IPS-15b (cell line): ENCODE measurements around the gene GRM2.

Experiments used
- H3K27me3 ChIP-seq: one replicate; pipeline ENCODE4 v1.6.1; 2013; ENCODE audit warnings: low read length; ENCODE audit not compliant: control insufficient read depth, insufficient read depth
- H3K36me3 ChIP-seq: one replicate; pipeline ENCODE4 v1.6.1; 2013; ENCODE audit warnings: low read length; ENCODE audit not compliant: control insufficient read depth, insufficient read depth
- H3K4me1 ChIP-seq: one replicate; pipeline ENCODE4 v1.6.1; 2013; ENCODE audit warnings: mild to moderate bottlenecking, low read length; ENCODE audit not compliant: control insufficient read depth, insufficient read depth
- H3K4me3 ChIP-seq: one replicate; pipeline ENCODE4 v1.5.1; 2013; ENCODE audit warnings: low read depth, low read length
- H3K9ac ChIP-seq: one replicate; pipeline ENCODE4 v1.6.1; 2013; ENCODE audit warnings: low read depth, mild to moderate bottlenecking, low read length
- H3K9me3 ChIP-seq: one replicate; pipeline ENCODE4 v1.6.1; 2013; ENCODE audit warnings: mild to moderate bottlenecking, low read length; ENCODE audit not compliant: control insufficient read depth, insufficient read depth

Gene GRM2

DNA sequence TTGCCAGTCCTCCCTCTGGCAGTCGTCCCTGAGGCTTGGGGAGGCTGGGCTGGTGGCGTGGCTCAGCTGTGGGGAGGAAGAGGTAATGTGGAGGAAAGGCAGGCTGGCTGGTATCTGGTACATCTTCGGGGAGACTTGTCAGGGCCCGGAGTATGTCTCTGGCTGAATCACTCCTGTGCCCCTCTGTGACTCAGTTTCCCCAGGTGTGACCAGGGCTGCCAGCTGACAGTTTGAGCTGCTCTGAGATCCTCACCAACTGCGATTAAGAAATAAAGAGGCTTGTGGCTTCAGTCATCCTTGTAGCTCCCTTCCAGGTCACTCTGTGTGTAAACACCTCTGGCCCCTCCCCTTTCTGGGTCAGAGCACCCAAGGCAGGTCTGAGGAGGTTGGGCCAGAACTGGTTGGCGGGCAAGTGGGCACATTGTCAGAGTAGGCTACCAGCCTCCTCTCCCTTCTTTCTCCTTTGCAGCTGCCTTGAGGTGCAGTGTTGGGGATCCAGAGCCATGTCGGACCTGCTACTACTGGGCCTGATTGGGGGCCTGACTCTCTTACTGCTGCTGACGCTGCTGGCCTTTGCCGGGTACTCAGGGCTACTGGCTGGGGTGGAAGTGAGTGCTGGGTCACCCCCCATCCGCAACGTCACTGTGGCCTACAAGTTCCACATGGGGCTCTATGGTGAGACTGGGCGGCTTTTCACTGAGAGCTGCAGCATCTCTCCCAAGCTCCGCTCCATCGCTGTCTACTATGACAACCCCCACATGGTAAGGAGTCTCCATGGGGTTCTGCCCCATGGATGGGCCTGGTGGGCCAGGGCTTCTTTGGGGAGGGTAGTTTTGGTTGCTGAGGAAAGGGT, 32.8 kb upstream of the GRM2 start:
- H3K9me3 ChIP-seq = no peaks in the 10 kb centered on the region
- H3K4me1 ChIP-seq = peaks cover 8% of the 10 kb centered on the region
- H3K27me3 ChIP-seq = peaks cover 2% of the 10 kb centered on the region
- H3K9ac ChIP-seq = no peak overlapping the region
- no peak overlapping the region for H3K4me3 ChIP-seq
- H3K36me3 ChIP-seq = no peaks in the 10 kb centered on the region

DNA sequence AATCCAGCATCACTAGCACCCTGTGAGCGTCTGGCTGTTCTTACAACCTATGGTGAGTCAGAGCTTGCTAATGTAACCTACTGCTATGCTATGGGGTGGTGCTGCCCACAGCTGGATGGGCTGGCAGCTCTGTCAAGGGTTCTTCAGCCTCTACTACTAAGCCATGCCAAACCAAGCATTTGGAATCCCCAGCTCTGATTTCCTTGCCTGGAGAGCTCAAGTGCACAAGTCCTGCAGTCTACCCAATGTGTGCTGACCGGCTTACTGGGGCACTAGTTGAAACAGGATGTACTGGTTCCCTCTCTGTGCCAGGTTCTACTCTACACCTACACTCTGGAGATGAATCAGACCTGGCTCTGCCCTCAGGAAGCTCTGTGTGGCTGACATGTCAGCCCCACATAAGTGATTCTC, 31.7 kb upstream of the GRM2 start:
- peaks cover 2% of the 10 kb centered on the region for H3K27me3 ChIP-seq
- no peak overlapping the region for H3K4me3 ChIP-seq
- no peaks in the 10 kb centered on the region for H3K9me3 ChIP-seq
- peaks cover 8% of the 10 kb centered on the region for H3K4me1 ChIP-seq
- H3K36me3 ChIP-seq = no peaks in the 10 kb centered on the region
- no peak overlapping the region for H3K9ac ChIP-seq

DNA sequence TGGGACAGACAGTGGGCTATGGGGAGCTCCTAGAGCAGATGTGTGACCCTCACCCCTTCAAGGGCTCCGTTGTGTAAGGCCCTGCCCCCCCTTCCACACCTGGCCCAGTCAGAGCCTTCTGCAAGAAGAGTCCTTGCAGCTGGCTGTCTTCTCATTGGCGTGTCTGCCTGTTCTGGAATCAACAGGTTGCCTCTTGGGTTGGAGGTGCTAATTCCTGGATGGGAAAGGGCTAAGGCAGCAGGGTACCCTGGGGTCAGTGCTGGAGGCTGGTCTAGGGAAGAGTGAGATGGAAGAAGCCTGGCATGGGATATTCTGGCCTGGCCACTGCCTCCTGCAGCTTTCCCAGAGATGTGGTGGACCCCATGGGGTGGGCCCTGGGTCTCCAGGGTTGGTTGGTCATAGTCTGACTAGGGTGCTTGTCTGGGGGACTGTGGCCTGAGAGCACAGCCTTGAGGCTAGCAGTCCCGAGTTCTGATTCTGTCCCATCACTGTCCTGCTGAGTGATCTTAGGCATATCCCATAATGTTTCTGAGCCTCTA, 30.7 kb upstream of the GRM2 start:
- Histone ChIP-seq H3K9ac (no peak overlapping the region), H3K36me3 (no peaks in the 10 kb centered on the region), H3K4me3 (no peak overlapping the region), H3K4me1 (peaks cover 4% of the 10 kb centered on the region), H3K27me3 (peaks cover 2% of the 10 kb centered on the region), H3K9me3 (no peaks in the 10 kb centered on the region)

DNA sequence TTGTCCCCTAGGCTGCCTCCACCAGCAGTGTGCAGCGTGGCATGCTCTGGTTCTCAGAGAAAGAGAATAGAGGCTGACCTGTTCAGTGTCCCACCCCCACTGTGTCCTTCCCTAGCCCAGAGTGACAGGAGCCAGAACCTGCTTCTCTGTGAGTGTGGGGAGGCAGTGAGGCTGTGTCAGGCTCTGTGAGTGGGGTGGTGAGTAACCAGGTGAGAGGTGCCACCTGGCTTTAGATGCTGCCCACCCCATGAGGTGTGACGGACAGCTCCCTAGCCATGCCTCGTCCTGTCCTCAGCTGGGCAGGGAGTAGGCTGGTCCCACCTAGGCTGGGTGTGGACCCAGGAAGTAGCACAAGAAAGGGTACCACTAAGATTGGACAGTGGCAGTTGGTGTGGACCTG, 29.5 kb upstream of the GRM2 start:
- Histone ChIP-seq H3K36me3 (no peaks in the 10 kb centered on the region), H3K27me3 (peaks cover under 1% of the 10 kb centered on the region), H3K9ac (no peak overlapping the region), H3K4me1 (peaks cover 2% of the 10 kb centered on the region), H3K9me3 (no peaks in the 10 kb centered on the region), H3K4me3 (no peak overlapping the region)

- no peak overlapping the region for H3K9ac ChIP-seq
- no peak overlapping the region for H3K4me3 ChIP-seq
- no peaks in the 10 kb centered on the region for H3K4me1 ChIP-seq
- H3K36me3 ChIP-seq = no peaks in the 10 kb centered on the region
- no peaks in the 10 kb centered on the region for H3K27me3 ChIP-seq
- no peaks in the 10 kb centered on the region for H3K9me3 ChIP-seq
Observed at GRCh38 chr3:51678186-51678585, 28.7 kb upstream of the GRM2 start.

DNA sequence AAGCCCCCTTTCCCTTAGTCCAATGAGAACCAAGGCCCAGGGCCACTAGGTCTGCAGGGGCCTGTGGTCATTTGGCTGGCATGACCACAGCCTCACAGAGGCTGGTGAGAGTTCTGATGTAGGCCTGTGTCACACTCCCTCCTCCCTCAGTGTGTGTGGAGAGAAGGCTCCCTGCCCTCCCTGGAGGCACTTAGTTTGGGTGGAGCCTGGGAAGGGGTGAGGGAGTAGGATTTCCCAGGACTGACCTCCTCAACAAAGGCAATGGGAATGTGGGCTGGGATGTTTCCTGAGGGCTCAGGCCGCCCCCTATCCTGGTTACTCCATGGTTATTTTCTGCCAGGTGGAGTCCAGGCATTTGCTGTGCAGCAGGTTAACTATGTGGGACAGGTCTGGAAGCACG, 28.2 kb upstream of the GRM2 start:
- no peak overlapping the region for H3K9ac ChIP-seq
- H3K4me1 ChIP-seq = no peaks in the 10 kb centered on the region
- no peaks in the 10 kb centered on the region for H3K36me3 ChIP-seq
- no peaks in the 10 kb centered on the region for H3K27me3 ChIP-seq
- no peak overlapping the region for H3K4me3 ChIP-seq
- H3K9me3 ChIP-seq = no peaks in the 10 kb centered on the region

DNA sequence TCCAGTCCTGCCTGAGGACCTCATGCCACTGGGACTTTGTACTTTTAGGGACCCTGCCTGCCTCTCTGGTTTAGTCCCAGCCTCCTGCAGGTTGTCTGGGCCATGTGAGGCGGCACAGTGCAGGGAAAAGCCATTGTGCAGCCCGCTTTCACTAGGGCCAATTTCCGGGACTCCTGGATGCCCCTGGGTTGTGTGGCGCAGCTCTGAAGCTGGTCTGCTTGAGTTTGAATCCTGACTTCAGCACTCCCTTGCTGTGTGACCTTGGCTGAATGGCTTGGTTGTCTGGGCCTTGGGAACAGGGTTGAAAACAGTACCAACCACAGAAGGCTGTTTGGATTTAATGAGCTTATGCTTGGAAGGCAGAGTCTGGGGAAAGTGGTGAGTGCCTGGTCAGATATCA, 27.6 kb upstream of the GRM2 start:
- Histone ChIP-seq H3K4me3 (no peak overlapping the region), H3K9ac (no peak overlapping the region), H3K36me3 (peaks cover 3% of the 10 kb centered on the region), H3K27me3 (no peaks in the 10 kb centered on the region), H3K9me3 (no peaks in the 10 kb centered on the region), H3K4me1 (no peaks in the 10 kb centered on the region)

DNA sequence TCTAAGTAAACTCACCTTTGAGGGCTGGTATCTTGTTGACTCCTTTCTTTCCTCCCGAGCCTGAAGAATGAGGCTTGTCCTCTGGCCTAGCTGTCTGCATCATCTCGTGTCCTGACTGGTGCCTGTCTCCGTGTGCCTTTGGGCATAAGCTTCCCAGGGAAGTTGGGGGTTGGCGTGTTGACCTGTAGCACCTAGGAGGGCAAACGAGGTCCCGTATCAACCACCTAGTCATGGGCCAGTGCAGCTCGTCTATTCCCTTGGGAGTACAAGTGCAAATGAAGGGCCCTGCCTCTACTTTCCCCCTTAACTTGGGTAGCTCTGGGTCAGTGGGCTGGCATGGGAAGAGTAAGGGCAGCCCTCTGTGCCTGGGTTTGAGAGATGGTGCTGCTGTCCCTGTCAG, 27.1 kb upstream of the GRM2 start:
- Histone ChIP-seq H3K27me3 (no peaks in the 10 kb centered on the region), H3K36me3 (peaks cover 7% of the 10 kb centered on the region), H3K9ac (no peak overlapping the region), H3K4me3 (no peak overlapping the region), H3K9me3 (no peaks in the 10 kb centered on the region), H3K4me1 (no peaks in the 10 kb centered on the region)

DNA sequence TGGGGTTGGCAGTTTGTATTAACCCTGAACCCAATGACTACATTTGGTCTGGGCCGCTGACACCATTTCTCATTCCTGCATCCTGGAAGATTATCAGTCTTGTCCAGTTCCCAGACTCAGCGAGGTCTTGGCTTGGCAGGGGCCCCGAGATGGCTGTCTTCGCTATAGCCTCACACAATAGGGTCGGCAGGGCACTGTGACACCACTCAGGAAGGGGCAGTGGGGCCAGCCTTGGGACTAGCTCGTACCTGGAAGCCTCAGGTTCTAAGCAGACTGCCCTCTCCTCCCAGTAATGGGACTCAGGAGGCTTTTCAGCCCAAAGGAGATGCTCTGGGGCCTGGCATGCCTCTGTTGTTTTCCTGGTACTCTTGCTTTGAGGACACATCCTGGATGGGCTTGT, 26.7 kb upstream of the GRM2 start:
- H3K27me3 ChIP-seq = no peaks in the 10 kb centered on the region
- H3K9ac ChIP-seq = no peak overlapping the region
- H3K4me3 ChIP-seq = no peak overlapping the region
- H3K9me3 ChIP-seq = no peaks in the 10 kb centered on the region
- H3K36me3 ChIP-seq = peaks cover 7% of the 10 kb centered on the region
- H3K4me1 ChIP-seq = no peaks in the 10 kb centered on the region

GRCh38 chr3:51680663-51681230, 26.1 kb upstream of the GRM2 start:
- Histone ChIP-seq H3K27me3 (no peaks in the 10 kb centered on the region), H3K9ac (no peak overlapping the region), H3K36me3 (peaks cover 7% of the 10 kb centered on the region), H3K4me1 (no peaks in the 10 kb centered on the region), H3K4me3 (no peak overlapping the region), H3K9me3 (no peaks in the 10 kb centered on the region)

DNA sequence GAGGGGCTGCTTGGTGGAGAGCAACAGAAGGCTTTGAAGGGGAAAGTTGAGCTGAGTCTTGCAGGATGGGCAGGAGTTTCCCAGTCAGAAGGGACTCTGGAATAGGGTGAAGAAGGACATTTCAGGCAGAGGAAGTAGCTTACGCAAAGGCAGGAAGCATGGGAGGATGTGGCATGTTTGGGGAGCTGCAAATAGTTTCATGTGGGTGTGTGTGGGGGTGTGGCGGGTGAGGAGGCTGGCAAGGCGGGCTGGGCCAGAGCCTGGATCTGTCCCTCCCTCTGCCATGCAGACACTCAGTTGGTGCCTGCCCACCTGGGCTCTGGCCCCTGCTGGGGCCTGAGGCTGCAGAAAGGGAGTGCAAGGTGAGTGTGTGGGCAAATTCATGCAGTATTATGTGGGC, 25.4 kb upstream of the GRM2 start:
- no peaks in the 10 kb centered on the region for H3K9me3 ChIP-seq
- H3K27me3 ChIP-seq = no peaks in the 10 kb centered on the region
- H3K36me3 ChIP-seq = peaks cover 7% of the 10 kb centered on the region
- H3K4me1 ChIP-seq = no peaks in the 10 kb centered on the region
- H3K9ac ChIP-seq = no peak overlapping the region
- no peak overlapping the region for H3K4me3 ChIP-seq

DNA sequence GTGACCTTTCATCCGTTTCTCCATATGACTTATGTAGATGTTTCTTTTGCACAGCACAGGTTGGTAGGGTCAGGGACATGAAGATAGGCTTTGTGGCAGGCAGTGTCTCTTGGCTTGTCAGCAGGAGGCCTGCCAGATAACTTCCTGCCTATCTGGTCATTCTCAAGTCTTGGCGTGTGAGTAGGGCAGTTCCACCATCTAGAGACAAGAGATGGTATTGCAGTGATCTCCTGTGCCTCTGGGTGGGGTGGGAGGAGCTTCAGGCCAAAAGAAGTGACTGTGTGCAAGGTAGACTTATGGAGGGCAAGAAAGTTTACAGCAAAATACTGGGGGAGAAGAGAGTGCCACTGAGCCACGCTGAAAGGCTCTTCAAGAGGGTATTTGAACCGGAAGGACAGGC, 24.8 kb upstream of the GRM2 start:
- Histone ChIP-seq H3K4me3 (no peak overlapping the region), H3K36me3 (peaks cover 7% of the 10 kb centered on the region), H3K27me3 (no peaks in the 10 kb centered on the region), H3K9me3 (no peaks in the 10 kb centered on the region), H3K9ac (no peak overlapping the region), H3K4me1 (no peaks in the 10 kb centered on the region)
